HG03159 (cell line): Measurements from ENCODE around the gene LCMT1.
"Not testable (repeated sequence)": the region's sequence is repeated elsewhere in the genome, so short reads cannot be mapped to it uniquely, and the experiment has no call there.

ENCODE experiments used
- ATAC-seq: cut with Tn5 transposase; IDR thresholded peaks from one replicate; pipeline ENCODE4 v1.9.1; 2021; ENCODE audit warnings: mild to moderate bottlenecking, moderate library complexity; ENCODE audit not compliant: unreplicated experiment

The LCMT1 gene

DNA sequence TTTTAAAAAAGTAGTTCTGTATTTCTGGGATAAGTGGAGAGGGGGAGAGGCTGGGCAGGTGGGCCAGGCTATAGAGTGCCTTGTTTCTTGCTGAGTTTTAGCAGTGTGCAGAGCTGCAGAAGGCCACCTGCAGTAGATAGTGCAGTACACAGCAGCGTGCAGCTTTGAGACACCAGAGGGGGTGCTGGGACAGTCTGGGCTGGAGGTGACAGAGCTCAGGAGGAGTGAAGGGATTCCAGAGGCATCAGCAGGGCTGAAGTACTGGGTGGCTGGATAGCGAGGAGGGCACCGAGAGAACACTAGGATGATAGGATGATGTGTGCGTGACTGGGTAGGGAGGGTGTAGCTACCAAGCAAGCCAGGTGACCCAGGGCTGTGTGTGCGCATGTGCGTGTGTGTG is 26.6 kb downstream of the LCMT1 start:
- ATAC-seq = no peak

DNA sequence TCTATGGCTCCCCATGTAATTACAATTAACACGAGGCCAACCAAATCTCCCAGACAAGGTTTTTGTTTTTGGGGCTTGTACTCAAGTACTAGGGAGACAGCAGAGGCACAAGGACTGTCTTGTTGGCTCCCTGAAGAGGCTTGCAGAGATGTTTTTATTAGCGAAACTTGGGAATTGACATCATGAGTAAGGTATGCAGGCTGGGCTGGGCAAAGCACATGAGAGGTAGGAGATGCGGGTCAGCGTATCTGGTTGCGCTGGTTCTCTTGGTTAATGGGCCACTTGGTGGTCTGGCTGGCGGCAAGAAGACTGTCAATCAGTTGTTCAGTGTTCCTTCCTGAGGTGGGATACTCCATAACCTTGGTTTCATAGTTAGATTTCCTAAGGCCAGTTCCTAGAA is 28.9 kb downstream of the LCMT1 start:
- no peak for ATAC-seq

DNA sequence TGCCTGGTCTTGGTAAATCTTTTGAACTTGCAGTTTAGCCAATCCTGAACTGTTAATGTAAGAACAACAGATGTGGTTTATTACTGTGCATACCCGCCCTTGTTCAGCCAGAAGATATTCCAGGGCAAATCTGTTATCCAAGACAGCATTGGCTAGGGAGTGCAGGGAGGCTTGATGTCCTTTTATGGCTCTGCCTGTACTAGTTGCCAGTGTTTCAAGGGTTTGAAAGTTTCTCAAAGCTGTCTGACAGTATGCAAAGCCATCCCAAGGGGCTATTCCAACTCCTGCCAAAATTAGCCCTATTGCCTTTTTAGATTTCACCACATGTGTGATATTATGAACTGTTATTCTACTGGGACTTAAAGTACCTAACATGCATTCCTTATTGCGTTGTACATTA is 30.1 kb downstream of the LCMT1 start:
- no peak for ATAC-seq

DNA sequence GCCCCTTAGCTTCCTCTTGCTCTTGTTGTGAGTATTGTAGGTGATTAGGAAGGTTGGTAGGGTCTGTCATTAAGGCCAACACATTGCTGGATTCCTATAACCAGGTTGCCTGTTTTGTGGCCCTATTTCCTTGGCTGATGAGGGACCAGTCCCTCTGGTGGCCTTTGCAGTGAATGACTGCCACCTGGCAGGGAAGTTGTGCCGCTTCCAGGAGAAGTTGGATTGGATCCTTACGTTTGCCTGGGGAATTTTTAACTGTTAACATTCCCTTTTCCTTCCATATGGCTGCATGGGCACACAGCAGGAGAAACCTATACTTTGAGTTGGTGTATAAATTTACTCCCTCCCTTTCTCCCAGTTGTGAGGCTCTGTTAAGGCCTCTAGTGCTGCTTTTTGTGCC is 32.4 kb downstream of the LCMT1 start:
- ATAC-seq = no peak

DNA sequence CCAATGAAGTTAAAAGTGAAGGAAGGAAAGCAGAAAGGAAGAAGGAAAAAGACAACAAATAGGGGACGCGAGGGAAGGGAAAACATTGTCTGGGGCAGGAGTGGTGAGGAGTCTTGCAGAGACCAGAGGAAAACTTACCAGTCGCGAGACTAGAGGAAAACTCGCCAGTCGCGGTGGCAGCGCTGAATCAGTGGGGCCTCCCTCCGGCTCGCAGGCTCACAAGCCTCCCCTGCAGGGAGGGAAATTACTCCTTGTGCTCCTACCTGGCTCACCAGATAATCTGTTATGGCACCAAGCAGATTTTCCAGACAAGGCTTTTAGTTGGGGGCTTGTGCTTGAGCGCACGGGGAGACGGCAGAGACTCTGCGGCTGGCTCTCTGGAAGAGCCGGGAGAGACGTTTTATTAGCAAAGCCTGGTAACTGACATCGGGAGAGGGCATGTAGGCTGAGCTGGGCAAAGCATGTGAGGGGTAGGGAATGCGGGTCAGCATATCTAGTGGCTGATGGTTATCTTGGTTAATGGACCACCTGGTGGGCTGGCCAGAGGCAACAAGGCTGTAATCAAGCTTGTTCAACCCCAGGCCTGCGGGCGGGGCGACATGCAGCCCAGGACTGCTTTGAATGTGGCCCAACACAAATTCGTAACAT is 37.1 kb downstream of the LCMT1 start:
- ATAC-seq = no peak

DNA sequence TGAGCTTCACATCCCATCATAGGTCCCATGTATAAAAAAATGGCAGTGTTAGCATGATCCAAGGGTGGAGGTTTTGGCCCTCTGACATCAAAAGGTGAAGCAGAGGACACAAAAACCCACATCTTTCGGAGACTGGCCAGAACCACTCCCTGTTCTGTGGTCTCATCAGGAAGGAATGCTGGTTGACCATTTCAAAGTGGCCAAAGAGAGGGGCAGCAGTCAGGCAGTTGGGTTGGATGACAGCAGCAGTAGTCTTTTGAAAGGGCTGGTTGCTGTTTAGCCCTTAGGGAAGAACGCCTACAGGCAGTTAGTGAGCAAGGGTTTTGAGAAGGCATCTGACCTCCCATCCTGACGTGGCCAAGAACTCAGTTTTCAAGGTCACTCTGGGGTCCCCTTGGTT is 40.5 kb downstream of the LCMT1 start:
- no peak for ATAC-seq

- no peak for ATAC-seq
These were observed 44.3 kb downstream of the LCMT1 start for GRCh38 chr16:25155553-25156460.

DNA sequence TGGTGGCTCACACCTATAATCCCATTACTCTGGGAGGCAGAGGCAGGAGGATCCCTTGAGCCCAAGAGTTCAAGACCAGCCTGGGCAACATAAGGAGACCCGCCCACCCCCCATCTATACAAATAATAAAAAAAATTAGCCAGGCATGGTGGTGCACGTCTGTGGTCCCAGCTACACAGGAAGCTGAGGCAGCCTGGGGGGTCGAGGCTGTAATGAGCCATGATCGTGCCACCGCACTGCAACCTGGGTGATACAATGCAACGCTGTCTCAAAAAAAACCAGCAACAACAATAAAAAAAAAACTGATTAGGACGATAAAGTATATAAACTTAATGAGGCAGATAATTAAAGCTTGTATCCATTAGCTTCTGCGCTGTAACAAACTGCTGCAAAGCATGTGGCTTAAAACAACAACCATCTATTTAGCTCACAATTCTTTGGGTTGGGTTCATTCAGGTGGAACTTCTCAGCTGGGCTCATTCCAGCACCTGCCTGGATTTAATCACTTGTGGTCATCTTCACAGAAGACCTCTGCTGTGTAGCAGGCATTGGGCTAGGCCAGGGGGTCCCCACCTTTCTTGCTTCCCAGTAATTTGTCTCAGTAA is 45.8 kb downstream of the LCMT1 start:
- ATAC-seq = no peak

- ATAC-seq = no peak
These were observed 46.9 kb downstream of the LCMT1 start for GRCh38 chr16:25158401-25158800.

DNA sequence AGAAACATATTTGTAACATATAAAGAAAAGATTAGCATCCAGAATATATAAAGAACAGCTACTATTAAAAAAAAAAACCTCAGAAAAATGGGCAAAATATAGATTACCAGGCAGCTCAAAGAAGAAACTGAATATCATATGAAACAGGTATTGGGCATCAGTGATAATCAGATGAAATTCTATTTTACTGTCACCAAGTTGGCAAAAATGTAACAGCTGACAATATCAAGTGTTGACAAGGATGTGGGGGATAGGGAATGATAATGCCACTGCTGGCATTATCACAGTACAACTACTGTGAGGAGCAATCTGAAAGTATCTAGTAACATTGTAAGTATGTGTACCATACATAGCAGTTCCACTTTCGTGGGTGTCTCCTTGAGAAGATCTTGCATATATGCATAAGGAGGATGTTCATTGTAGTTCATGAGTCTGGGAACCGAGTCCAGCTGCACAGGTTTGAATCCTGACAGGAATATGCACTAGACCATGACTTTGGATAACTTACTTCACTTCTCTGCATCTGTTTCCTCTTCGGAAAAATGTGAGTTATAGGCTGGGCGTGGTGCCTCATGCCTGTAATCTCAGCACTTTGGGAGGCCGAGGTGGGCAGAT is 50.3 kb downstream of the LCMT1 start:
- ATAC-seq = no peak

DNA sequence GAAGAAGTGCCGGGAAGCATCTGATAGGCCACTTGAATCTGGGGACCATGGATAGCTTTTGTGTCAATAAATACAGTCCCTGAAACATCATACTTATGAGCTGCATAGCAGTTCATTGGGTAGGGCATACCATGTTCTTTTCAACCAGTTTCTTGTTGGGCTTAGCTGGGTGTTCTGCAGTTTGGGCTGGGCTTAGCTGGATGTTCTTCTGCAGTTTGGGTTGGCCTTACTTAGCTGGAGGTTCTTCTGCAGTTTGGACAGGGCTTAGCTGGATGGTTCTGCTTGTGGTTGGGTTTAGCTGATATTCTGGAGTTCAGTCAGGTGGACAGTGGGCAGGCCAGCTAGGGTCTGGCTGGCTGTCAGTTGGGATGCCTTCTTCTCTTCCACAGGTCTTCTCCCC is 52.1 kb downstream of the LCMT1 start:
- no peak for ATAC-seq

DNA sequence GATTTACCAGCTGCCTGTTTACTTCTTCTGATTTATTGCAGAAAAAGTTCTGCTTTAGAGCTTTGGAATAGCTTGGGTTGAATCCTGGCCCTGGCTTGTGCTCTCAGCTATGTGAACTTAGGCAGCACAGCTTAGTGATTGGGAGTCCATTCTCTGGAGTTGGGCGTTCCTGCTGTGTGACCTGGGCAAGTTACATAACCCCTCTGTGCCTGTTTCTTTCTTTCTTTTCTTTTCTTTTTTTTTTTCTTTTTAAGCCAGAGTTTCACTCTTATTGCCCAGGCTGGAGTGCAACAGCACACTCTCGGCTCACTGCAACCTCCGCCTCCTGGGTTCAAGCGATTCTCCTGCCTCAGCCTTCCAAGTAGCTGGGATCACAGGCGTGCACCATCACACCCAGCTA is 53.7 kb downstream of the LCMT1 start:
- no peak for ATAC-seq

DNA sequence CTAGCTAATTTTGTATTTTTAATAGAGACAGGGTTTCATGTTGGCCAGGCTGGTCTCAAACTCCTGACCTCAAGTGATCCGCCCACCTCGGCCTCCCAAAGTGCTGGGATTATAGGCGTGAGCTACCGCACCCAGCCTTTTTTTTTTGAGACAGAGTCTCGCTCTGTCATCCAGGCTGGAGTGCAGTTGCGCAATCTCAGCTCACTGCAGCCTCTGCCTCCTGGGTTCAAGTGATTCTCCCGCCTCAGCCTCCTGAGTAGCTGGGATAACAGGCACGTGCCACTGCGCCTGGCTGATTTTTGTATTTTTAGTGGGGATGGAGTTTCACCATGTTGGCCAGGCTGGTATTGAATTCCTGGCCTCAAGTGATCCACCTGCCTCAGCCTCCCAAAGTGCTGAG is 56.4 kb downstream of the LCMT1 start:
- ATAC-seq = not testable (repeated sequence)

- no peak for ATAC-seq
These were observed 59.8 kb downstream of the LCMT1 start for GRCh38 chr16:25171390-25171789.

GRCh38 chr16:25172831-25173230 is 61.3 kb downstream of the LCMT1 start:
- no peak for ATAC-seq

GRCh38 chr16:25174285-25174684 is 62.7 kb downstream of the LCMT1 start:
- no peak for ATAC-seq

DNA sequence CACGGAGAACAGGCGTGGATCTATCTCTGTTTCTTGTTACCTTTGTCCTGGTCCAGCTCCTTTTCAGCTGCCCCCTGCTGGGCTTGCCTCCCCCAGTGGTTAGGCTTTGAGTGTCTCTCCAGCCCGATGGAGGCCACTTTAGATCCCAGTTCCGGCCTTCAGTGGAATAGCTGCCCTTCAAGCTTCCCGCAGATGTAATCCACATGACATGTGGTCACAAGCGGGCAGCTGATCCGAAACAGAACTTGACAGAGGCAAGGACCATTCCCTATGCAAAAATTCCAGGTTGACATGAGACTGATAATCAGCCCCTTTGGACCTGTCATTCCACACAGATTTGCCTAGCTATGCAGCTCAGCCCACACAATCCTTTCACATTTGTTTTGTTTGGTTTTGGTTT is 64.6 kb downstream of the LCMT1 start:
- ATAC-seq = no peak

GRCh38 chr16:25177512-25177830 is 65.9 kb downstream of the LCMT1 start:
- ATAC-seq = no peak

DNA sequence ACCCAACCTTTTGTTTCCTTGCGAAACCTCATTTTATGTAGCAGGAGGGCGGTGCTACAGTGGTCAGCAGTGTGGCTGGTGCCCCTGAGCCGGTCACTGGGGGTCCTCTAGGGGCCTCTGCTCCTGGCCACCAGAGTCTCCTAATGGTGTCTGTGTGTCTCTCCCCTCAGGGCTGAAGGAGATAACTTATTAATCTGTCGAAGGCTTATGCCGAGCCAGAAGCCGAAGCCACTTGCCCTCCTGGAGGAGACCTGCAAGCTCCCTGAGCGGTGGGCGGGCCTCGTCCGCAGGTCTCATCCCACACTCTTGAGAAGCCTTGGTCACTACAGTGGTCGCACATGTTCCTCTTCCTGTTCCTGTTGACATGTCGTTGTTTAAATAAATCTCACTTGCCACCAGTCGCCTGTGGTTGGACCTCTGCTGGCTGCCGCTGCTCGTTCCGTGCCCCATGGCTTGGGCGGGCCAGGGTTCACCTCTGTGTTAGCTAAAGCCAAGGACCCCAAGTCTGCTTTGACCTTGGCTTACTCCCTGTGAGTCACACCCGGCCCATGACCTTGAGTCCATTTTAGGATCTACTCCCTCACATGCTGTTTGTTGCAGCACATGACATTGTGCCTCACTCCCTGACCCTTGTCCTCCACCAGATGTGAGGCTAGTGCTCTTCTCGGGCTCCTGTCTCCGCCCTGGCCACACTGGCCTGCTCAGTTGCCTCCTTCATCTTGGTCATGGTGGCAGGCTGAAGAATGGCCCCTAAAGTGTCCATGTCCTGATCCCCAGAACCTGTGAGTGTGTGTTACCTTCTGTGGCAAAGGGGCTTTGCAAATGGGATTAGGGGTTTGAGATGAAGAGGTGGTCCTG is 66.5 kb downstream of the LCMT1 start:
- no peak for ATAC-seq

GRCh38 chr16:25181236-25181635 is 69.7 kb downstream of the LCMT1 start:
- not testable (repeated sequence) for ATAC-seq

DNA sequence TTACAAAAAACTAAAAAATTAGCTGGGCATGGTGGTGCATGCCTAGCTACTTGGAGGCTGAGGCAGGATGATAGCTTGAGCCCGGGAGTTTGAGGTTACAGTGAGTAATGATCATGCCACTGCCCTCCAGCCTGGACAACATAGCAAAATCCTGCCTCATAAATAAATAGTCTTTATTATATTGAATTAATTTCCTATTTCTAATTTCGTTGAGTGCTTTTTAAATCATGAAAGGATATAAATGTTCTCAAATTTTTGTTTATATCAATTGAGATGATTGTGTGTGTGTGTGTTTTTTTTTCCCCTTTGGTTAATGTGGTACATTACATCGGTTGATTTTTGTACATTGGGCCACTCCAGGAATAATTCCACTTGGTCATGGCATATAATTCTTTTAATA is 73.2 kb downstream of the LCMT1 start:
- no peak for ATAC-seq
